ENCODE measurements around the gene NKAPL. TPM values are rescaled to one million over a fixed set of nuclear protein-coding genes. Genes with fewer than 3 reads are reported as not detected.

NKAPL gene
- total and polyA plus RNA-seq, 10 of the 15 experiments (the other 5 are each of a cell fraction or from before 2014, with no cell fraction given) = 0.10 to 0.48 (median 0.19) TPM; not detected in 1

DNA sequence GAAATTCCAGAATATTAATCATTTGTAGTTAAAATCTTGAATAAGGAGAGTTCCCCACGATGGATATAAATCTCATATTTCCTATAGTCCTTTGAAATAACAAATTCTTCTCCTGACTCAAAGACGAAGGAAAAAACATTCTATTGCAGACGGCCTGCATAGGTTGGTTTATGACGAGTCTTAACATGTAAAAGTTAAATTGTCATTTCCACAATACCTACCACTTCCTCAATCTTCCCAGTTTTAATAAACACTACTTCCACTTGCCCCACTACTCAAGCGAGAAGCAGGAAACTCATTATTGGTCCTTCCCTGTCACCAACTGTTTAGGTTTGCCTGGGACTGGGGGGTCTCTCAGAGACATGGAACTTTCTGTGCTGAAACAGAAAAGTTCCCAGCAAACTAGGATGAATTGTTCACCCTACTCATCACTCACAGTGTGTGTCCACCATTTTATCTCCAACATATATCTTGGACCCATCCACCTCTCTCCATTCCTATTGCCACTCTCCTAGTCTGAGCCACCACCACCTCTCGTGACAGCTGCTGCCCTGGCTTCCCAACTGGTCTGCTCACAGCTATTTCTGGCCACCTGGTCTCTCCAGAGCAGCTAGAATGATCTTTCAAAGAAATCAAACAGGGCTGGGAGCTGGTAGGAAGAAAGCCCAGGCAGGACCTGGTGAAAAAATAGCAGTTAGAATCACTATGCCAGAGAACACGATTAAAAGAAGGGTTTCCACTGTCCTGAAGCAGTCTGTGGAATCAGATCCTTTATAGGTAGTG lies 49.2 kb upstream of the NKAPL start:
- Histone ChIP-seq H3K9me3 (replicated peaks; ENCODE audit: control insufficient read depth, insufficient read depth, low read length) (peaks cover 4% of the 10 kb centered on the region; the same call in 2 of the 3 replicates), H3K9ac (ENCODE audit: control insufficient read depth, insufficient read depth, low read length) (no peak overlapping the region), H3K79me2 (ENCODE audit: control insufficient read depth, insufficient read depth, low read length) (no peaks in the 10 kb centered on the region), H3K4me1 (ENCODE audit: control insufficient read depth, insufficient read depth, low read length) (peaks cover 16% of the 10 kb centered on the region), H3K4me3 (no peak overlapping the region), H3K36me3 (ENCODE audit: control insufficient read depth in 2 of 2, insufficient read depth in 2 of 2, low read length in 1 of 2) (no peaks in the 10 kb centered on the region), H3K27ac (ENCODE audit: control insufficient read depth, insufficient read depth) (no peak overlapping the region), H4K20me1 (ENCODE audit: control insufficient read depth, insufficient read depth) (no peaks in the 10 kb centered on the region), H3K27me3 (replicated peaks in 1 of 2; ENCODE audit: control insufficient read depth in 2 of 2, insufficient read depth in 2 of 2, low read length in 1 of 2) (peaks cover 0 to 11% of the 10 kb centered on the region in 2 experiments), H3K4me2 (ENCODE audit: control insufficient read depth, insufficient read depth) (no peak overlapping the region), H2AFZ (ENCODE audit: control insufficient read depth, low read depth, low read length) (peak overlapping the region; percentile 39; the same call in 1 of the 2 replicates)
- 51% methylated on average over 7 of the region's 7 CpGs for WGBS (ENCODE audit: insufficient coverage, insufficient replicate concordance, low lambda C conversion rate, missing lambda C conversion rate)
- ChIA-PET POLR2A (no interaction called here), RAD21 (ENCODE audit: unreplicated experiment) (interaction anchor here (0.9 kb wide), 1 partner anchor 8 kb away, joined by 4 read pairs; no protein-coding TSS in a partner anchor), SMC1A (ENCODE audit: uncharacterized antibody, unreplicated experiment) (interaction anchor here (0.9 to 1.2 kb wide), 2 partner anchors 42 to 57 kb away, joined by 3 read pairs; partner anchors contain the start of genes ZKSCAN4 and ZSCAN26), CTCF (interaction anchor here (1.1 to 2.1 kb wide), 4 partner anchors 24 to 458 kb away, joined by 3 to 5 read pairs (median 3); no protein-coding TSS in a partner anchor)
- intact Hi-C loops (cut with micrococcal nuclease; ENCODE audit: unreplicated experiment) = loop anchor here (5.0 to 10.0 kb wide), 3 partner anchors 68 to 735 kb away; partner anchors contain the start of gene ZKSCAN8
- in situ Hi-C loops (cut with MboI) = no loop called here
- ATAC-seq (no peak), FAIRE-seq (no peak), DNase-seq (ENCODE audit: low read depth, low spot score) (no peak)
- BruUV-seq (replicated peaks) = no TSS peak
- TF ChIP-seq GABPA (IDR thresholded peaks at IDR 0.05; ENCODE audit: low read depth) (no peak), SPI1 (IDR thresholded peaks at IDR 0.05; ENCODE audit: borderline replicate concordance, insufficient read depth, low read depth, low read length) (peak; percentile 23; the same call in 1 of the 2 replicates)

DNA sequence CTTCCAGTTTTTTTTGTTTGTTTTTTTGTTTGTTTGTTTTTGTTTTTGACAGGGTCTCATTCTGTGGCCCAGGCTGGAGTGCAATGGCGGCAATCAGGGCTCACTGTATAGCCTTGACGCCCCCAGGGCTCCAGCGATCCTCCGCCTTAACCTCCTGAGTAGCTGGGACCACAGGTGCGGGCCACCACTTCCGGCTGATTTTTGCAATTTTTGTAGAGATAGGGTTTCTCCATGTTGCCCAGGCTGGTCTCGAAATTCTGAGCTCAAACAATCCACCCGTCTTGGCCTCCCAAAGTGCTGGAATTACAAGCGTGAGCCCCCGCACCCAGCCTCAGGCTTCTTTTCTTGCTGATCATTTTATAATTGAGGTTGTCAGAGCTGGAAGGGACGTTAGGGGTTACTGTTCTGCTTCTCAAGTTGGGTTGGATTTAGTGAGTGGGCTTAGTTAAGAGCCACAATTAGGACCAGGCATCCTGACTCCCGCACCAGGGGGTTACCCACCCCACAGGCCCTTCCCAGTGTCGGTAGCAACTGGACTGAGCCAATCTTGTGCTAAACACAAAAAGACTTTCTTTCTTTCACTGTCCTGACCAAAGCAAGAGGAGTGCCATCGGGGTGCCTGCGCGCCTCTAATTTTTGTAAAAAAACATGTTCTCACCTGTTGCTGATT lies 47.1 kb upstream of the NKAPL start:
- H3K27ac ChIP-seq (ENCODE audit: control insufficient read depth, insufficient read depth) = peak overlapping the region; percentile 48
- 12% methylated on average over 16 of the region's 16 CpGs for WGBS (ENCODE audit: insufficient coverage, insufficient replicate concordance, low lambda C conversion rate, missing lambda C conversion rate)
- 0 out of 4 replicates have a peak, but pooled peaks of 1 of the 2 experiments have one; percentile 21 for TF ChIP-seq BHLHE40 (IDR thresholded peaks at IDR 0.05; ENCODE audit: borderline replicate concordance in 1 of 2, low read depth in 2 of 2, low read length in 1 of 2)
- no peak for TF ChIP-seq RAD51 (IDR thresholded peaks at IDR 0.05)
- TF ChIP-seq, protein P1, sequence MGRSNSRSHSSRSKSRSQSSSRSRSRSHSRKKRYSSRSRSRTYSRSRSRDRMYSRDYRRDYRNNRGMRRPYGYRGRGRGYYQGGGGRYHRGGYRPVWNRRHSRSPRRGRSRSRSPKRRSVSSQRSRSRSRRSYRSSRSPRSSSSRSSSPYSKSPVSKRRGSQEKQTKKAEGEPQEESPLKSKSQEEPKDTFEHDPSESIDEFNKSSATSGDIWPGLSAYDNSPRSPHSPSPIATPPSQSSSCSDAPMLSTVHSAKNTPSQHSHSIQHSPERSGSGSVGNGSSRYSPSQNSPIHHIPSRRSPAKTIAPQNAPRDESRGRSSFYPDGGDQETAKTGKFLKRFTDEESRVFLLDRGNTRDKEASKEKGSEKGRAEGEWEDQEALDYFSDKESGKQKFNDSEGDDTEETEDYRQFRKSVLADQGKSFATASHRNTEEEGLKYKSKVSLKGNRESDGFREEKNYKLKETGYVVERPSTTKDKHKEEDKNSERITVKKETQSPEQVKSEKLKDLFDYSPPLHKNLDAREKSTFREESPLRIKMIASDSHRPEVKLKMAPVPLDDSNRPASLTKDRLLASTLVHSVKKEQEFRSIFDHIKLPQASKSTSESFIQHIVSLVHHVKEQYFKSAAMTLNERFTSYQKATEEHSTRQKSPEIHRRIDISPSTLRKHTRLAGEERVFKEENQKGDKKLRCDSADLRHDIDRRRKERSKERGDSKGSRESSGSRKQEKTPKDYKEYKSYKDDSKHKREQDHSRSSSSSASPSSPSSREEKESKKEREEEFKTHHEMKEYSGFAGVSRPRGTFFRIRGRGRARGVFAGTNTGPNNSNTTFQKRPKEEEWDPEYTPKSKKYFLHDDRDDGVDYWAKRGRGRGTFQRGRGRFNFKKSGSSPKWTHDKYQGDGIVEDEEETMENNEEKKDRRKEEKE (IDR thresholded peaks at IDR 0.05) = 0 out of 2 replicates have a peak, but pooled peaks have one; percentile 60
- TF ChIP-seq SIN3A (IDR thresholded peaks at IDR 0.05; ENCODE audit: low read depth, low read length) = no peak
- TF ChIP-seq POLR2AphosphoS2 (IDR thresholded peaks at IDR 0.05; ENCODE audit: low read depth, low read length) = no peak
- TF ChIP-seq GABPA (IDR thresholded peaks at IDR 0.05; ENCODE audit: low read depth) = 0 out of 2 replicates have a peak, but pooled peaks have one; percentile 15
- TF ChIP-seq NFYA (IDR thresholded peaks at IDR 0.05; ENCODE audit: borderline replicate concordance, low read depth, low read length) = no peak
- peak; percentile 47 for TF ChIP-seq FOXK2 (IDR thresholded peaks at IDR 0.05)

More for the DNA sequence above, 47.1 kb upstream of the NKAPL start:
- ChIA-PET RAD21 (ENCODE audit: unreplicated experiment) (interaction anchor here (0.7 to 1.6 kb wide), 5 partner anchors 69 to 142 kb away, joined by 3 to 4 read pairs (median 3); no protein-coding TSS in a partner anchor), SMC1A (ENCODE audit: uncharacterized antibody, unreplicated experiment) (interaction anchor here (0.7 to 1.9 kb wide), 4 partner anchors 71 to 316 kb away, joined by 3 to 9 read pairs (median 4); partner anchors contain the start of gene ZKSCAN8), POLR2A (interaction anchor here (1.0 to 1.3 kb wide), 3 partner anchors 8 to 70 kb away, joined by 3 read pairs; partner anchors contain the start of gene ZKSCAN8), CTCF (no interaction called here)
- H3K4me2 ChIP-seq (ENCODE audit: control insufficient read depth, insufficient read depth) = peak overlapping the region; percentile 99
- peaks cover 16% of the 10 kb centered on the region for H3K4me1 ChIP-seq (ENCODE audit: control insufficient read depth, insufficient read depth, low read length)
- DNase-seq (ENCODE audit: low read depth, low spot score) (no peak), FAIRE-seq (no peak), ATAC-seq (peak; percentile 59)
- H3K27me3 ChIP-seq (replicated peaks in 1 of 2; ENCODE audit: control insufficient read depth in 2 of 2, insufficient read depth in 2 of 2, low read length in 1 of 2) = peaks cover 0 to 8% of the 10 kb centered on the region in 2 experiments; a peak in 3 of 4 replicates
- intact Hi-C loops (cut with micrococcal nuclease; ENCODE audit: unreplicated experiment) (loop anchor here (2.0 to 10.0 kb wide), 4 partner anchors 70 to 733 kb away; partner anchors contain the start of gene ZKSCAN8), in situ Hi-C loops (cut with MboI) (no loop called here)
- peaks cover 3% of the 10 kb centered on the region; the same call in 2 of the 3 replicates for H3K9me3 ChIP-seq (replicated peaks; ENCODE audit: control insufficient read depth, insufficient read depth, low read length)
- peak overlapping the region; percentile 71 for H3K9ac ChIP-seq (ENCODE audit: control insufficient read depth, insufficient read depth, low read length)
- H3K36me3 ChIP-seq (ENCODE audit: control insufficient read depth in 2 of 2, insufficient read depth in 2 of 2, low read length in 1 of 2) = no peaks in the 10 kb centered on the region
- no peaks in the 10 kb centered on the region for H4K20me1 ChIP-seq (ENCODE audit: control insufficient read depth, insufficient read depth)
- H3K79me2 ChIP-seq (ENCODE audit: control insufficient read depth, insufficient read depth, low read length) = no peaks in the 10 kb centered on the region
- H3K4me3 ChIP-seq = peak overlapping the region; percentile 75
- H2AFZ ChIP-seq (ENCODE audit: control insufficient read depth, low read depth, low read length) = peak overlapping the region; percentile 95
- BruUV-seq (replicated peaks) = no TSS peak
